Effector memory CD8-positive, alpha-beta T cell (primary cell): ENCODE results near the gene VWA2.

Source experiments
- ATAC-seq: fragments of 150-1000 bp; cut with Tn5 transposase; replicated peaks from 2 replicates; pipeline ENCODE4 v1.10.0; 2021; ENCODE audit warnings: mild to moderate bottlenecking, moderate library complexity
- DNase-seq, 3 experiments: peaks; one replicate each; pipeline ENCODE4 v3.0.0; 2021
- H3K27ac Mint-ChIP-seq, 2 donors: one replicate each; pipeline ENCODE4 v1.8.0; 2022; ENCODE audit warnings: mild to moderate bottlenecking in 2 of 2, mixed read lengths in 2 of 2, moderate library complexity in 2 of 2
- H3K27me3 Mint-ChIP-seq, 2 donors: one replicate each; pipeline ENCODE4 v1.8.0; 2022; ENCODE audit warnings: mixed read lengths in 2 of 2
- H3K36me3 Mint-ChIP-seq: one replicate; pipeline ENCODE4 v1.8.0; 2022; ENCODE audit warnings: mild to moderate bottlenecking, moderate library complexity, mixed read lengths; ENCODE audit not compliant: insufficient read depth
- H3K4me1 Mint-ChIP-seq, 2 donors: one replicate each; pipeline ENCODE4 v1.8.0; 2022; ENCODE audit warnings: low read depth in 2 of 2, mixed read lengths in 2 of 2
- H3K4me3 Mint-ChIP-seq, 2 donors: one replicate each; pipeline ENCODE4 v1.8.0; 2022; ENCODE audit warnings: mild to moderate bottlenecking in 2 of 2, mixed read lengths in 2 of 2, moderate library complexity in 2 of 2
- H3K9me3 Mint-ChIP-seq, 2 donors: one replicate each; pipeline ENCODE4 v1.8.0; 2022; ENCODE audit warnings: mixed read lengths in 2 of 2

VWA2 gene

GRCh38 chr10:114272696-114273095 lies 33.6 kb downstream of the VWA2 start:
- Mint-ChIP-seq H3K4me1 (no peaks in the 10 kb centered on the region), H3K27me3 (peaks cover 39 to 64% of the 10 kb centered on the region in 2 donors), H3K9me3 (no peaks in the 10 kb centered on the region), H3K27ac (no peak overlapping the region), H3K36me3 (peaks cover 2% of the 10 kb centered on the region), H3K4me3 (no peak overlapping the region)
- DNase-seq (no peak), ATAC-seq (no peak)

DNA sequence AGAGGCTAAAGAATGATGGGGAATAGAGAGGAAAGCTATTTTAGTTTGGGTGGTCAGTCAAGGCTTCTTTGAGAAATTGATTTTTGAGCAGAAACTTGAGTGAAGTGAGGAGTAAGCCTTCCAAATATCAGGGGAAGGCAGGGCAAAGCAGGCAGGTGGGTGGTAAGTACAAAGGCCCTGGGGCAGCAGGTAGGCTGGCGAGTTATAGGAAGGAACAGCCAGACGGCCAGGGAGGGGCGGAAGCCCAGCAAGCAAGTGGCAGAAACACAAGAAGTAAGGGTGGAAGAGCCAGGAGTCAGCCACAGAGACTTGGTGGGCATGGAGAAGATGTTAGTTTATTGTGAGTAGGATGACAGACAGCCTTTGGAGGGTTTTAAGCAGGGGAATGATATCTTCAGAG lies 34.9 kb downstream of the VWA2 start:
- H3K4me3 Mint-ChIP-seq = no peak overlapping the region
- no peaks in the 10 kb centered on the region for H3K9me3 Mint-ChIP-seq
- H3K4me1 Mint-ChIP-seq = no peaks in the 10 kb centered on the region
- no peak overlapping the region for H3K27ac Mint-ChIP-seq
- H3K27me3 Mint-ChIP-seq = peaks cover 48 to 76% of the 10 kb centered on the region in 2 donors
- DNase-seq = no peak
- no peak for ATAC-seq
- peaks cover 2% of the 10 kb centered on the region for H3K36me3 Mint-ChIP-seq

DNA sequence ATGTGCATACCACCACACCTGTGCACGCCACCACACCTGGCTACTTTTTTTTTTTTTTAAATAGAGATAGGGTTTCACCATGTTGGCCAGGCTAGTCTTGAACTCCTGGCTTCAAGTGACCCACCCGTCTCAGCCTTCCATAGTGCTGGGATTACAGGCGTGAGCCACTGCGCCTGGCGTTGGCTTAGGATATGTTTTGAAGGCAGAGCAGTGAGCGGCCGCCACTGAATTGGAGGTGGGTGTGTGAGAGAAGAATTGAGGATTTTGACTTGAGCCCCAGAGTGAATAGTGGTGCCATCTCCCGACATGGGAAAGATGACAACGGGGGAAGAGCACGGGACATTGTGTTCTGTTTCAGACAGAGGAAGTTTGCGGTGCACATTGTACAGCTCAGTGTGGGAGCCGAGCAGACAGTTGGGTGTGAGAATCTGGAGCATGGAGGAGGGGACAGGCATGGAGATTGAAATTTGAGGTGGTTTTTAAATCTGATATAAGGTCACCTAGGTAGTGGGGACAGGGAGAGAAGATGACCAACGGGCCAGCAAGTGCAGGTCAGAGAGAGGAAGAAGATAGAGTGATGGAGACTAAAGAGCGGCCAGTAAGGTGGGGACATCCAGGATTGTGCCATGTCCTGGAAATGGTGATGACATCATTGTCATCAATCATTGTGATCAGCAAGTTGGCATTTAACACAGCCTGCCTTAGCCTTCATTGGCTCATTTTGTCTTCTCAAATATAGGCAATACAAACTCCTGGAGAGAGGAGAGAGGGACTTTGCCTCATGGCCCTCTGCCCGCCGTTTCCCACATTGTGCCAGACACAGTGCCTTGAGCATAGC lies 35.8 kb downstream of the VWA2 start:
- no peaks in the 10 kb centered on the region for H3K9me3 Mint-ChIP-seq
- H3K4me1 Mint-ChIP-seq = no peaks in the 10 kb centered on the region
- H3K27ac Mint-ChIP-seq = no peak overlapping the region
- H3K4me3 Mint-ChIP-seq = no peak overlapping the region
- no peak for ATAC-seq
- H3K27me3 Mint-ChIP-seq = peaks cover 43 to 76% of the 10 kb centered on the region in 2 donors
- no peak for DNase-seq
- peaks cover 2% of the 10 kb centered on the region for H3K36me3 Mint-ChIP-seq

- Mint-ChIP-seq H3K27me3 (peaks cover 35 to 74% of the 10 kb centered on the region in 2 donors), H3K4me1 (no peaks in the 10 kb centered on the region), H3K4me3 (no peak overlapping the region), H3K27ac (no peak overlapping the region), H3K36me3 (peaks cover 2% of the 10 kb centered on the region), H3K9me3 (no peaks in the 10 kb centered on the region)
- ATAC-seq (no peak), DNase-seq (no peak)
Measured at GRCh38 chr10:114276066-114276465, 37.0 kb downstream of the VWA2 start.

DNA sequence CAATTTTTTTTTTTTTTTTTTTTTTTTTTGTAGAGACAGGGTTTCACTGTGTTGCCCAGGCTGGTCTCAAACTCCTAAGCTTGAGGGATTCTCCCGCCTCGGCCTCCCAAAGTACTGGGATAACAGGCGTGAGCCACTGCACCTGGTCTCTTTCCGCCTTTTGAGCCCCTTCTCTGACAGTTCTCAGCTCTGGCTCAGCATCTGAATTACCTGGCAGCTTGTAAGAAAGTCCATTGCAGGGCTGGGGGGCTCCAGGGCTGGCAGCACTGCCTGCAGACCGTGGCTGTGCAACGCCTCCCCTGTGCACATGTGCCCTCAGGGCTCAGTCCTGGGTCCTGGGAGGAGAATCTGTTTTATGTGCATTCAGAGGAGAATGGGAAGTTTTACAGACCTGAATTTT lies 37.6 kb downstream of the VWA2 start:
- DNase-seq (no peak), ATAC-seq (no peak)
- Mint-ChIP-seq H3K27me3 (peaks cover 30 to 70% of the 10 kb centered on the region in 2 donors), H3K4me1 (no peaks in the 10 kb centered on the region), H3K36me3 (peaks cover 2% of the 10 kb centered on the region), H3K4me3 (no peak overlapping the region), H3K9me3 (no peaks in the 10 kb centered on the region), H3K27ac (no peak overlapping the region)

DNA sequence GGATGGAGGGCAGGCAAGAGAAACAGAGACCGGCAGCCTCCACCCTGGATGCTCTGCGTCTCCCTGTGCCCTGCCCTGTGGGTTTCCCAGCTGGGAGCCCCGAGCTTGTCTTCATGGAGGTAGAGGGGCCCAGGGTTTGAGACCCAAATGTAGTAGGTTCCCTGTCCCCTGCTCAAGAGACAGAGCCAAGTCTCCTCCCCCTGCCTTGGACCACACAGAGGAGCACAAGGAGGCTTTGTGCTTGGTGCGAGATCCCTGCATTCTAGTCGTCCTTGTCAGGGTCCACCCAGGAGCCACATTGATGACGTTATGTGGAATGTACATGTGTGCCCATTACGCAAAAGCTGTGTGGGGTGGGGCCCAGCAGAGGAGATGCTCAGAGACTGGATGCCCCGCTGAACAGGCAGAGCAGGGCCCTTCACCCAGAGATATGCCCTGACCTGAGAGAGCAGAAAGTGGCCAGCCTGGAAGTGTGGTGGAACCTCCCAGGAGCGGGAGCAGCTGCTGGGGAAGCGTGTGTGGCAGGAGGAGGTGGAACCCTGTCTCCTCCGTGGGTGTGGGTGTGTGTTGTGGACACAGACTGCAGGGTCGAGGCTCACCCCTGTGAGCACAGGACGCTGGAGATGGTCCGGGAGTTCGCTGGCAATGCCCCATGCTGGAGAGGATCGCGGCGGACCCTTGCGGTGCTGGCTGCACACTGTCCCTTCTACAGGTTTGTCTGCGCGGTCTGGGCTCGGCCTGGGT lies 39.3 kb downstream of the VWA2 start:
- peaks cover 26 to 56% of the 10 kb centered on the region in 2 donors for H3K27me3 Mint-ChIP-seq
- no peak overlapping the region for H3K4me3 Mint-ChIP-seq
- H3K27ac Mint-ChIP-seq = no peak overlapping the region
- H3K9me3 Mint-ChIP-seq = no peaks in the 10 kb centered on the region
- DNase-seq = no peak
- peaks cover 2% of the 10 kb centered on the region for H3K36me3 Mint-ChIP-seq
- ATAC-seq = no peak
- no peaks in the 10 kb centered on the region for H3K4me1 Mint-ChIP-seq

- H3K4me1 Mint-ChIP-seq = no peaks in the 10 kb centered on the region
- no peak overlapping the region for H3K4me3 Mint-ChIP-seq
- ATAC-seq = no peak
- H3K27me3 Mint-ChIP-seq = peaks cover 27 to 51% of the 10 kb centered on the region in 2 donors
- DNase-seq = no peak
- no peak overlapping the region for H3K27ac Mint-ChIP-seq
- no peaks in the 10 kb centered on the region for H3K9me3 Mint-ChIP-seq
- peaks cover 2% of the 10 kb centered on the region for H3K36me3 Mint-ChIP-seq
Measured at GRCh38 chr10:114278884-114279191, 39.8 kb downstream of the VWA2 start.

GRCh38 chr10:114279289-114279688 lies 40.2 kb downstream of the VWA2 start:
- no peak for DNase-seq
- Mint-ChIP-seq H3K27ac (no peak overlapping the region), H3K4me1 (no peaks in the 10 kb centered on the region), H3K9me3 (no peaks in the 10 kb centered on the region), H3K4me3 (no peak overlapping the region), H3K36me3 (peaks cover 2% of the 10 kb centered on the region), H3K27me3 (peaks cover 27 to 47% of the 10 kb centered on the region in 2 donors)
- no peak for ATAC-seq

DNA sequence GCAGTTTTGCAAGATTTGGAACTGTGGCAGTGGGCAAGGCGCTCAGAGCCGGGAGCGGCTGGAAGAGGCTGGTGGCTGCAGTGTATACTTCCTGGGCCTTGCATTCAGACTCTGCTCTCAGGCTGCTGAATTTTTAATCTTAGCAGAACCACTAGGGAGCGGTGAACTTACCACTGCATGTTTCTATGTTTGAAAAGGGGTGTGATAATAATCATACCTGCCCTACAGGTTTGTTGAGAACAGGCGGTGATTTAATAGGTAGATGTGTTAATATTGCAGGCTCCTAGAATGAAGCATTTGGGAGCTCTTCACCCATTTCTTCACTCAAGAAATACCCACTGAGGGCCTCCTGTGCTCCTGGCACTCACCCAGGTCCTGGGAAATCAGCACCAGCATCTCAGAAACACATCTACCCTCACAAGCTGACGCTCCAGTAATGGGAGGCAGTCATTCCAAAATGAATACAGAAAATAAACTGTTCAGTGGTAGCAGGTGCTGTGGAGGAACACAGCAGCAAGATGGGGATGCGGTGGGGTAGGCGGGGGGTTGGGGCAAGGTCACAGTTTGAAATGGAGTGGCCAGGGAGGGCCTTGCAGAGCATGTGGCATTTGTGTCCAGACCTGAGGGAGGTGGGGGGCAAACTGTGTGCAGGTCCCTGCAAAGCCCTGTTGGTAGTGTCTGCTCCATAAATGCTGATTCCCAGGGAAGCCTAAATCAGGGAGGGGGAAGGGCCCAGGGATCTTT lies 41.0 kb downstream of the VWA2 start:
- Mint-ChIP-seq H3K9me3 (no peaks in the 10 kb centered on the region), H3K36me3 (peaks cover 2% of the 10 kb centered on the region), H3K4me3 (no peak overlapping the region), H3K27me3 (peaks cover 27 to 39% of the 10 kb centered on the region in 2 donors), H3K27ac (no peak overlapping the region), H3K4me1 (no peaks in the 10 kb centered on the region)
- ATAC-seq = no peak
- DNase-seq = no peak

- Mint-ChIP-seq H3K27ac (no peak overlapping the region), H3K9me3 (no peaks in the 10 kb centered on the region), H3K4me1 (no peaks in the 10 kb centered on the region), H3K27me3 (peaks cover 27 to 39% of the 10 kb centered on the region in 2 donors), H3K36me3 (peaks cover 2% of the 10 kb centered on the region), H3K4me3 (no peak overlapping the region)
- DNase-seq (no peak), ATAC-seq (no peak)
Measured at GRCh38 chr10:114281006-114281405, 42.0 kb downstream of the VWA2 start.

DNA sequence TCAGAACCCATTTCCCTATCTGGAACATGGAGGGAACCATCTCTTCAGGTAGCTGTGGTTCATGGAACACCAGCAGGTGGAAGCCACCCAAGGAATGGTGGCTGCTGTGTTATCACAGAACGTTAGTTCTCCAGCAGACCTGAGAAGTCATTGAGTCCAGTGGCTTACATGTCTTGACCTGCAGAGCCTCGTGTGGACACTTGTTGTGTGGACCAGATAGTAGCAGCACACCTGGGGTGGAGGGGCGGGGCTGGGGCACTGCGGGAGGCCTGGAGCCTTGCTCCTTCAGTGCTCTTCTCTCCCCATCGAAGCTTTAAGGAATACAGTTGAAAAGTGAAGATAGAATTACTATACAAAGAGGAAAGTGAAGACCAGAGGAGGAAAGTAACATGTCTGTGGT lies 42.4 kb downstream of the VWA2 start:
- no peak for DNase-seq
- Mint-ChIP-seq H3K36me3 (peaks cover 2% of the 10 kb centered on the region), H3K4me3 (no peak overlapping the region), H3K27me3 (peaks cover 27 to 39% of the 10 kb centered on the region in 2 donors), H3K4me1 (no peaks in the 10 kb centered on the region), H3K27ac (no peak overlapping the region), H3K9me3 (no peaks in the 10 kb centered on the region)
- no peak for ATAC-seq

GRCh38 chr10:114282526-114282925 lies 43.5 kb downstream of the VWA2 start:
- DNase-seq (no peak), ATAC-seq (no peak)
- no peak overlapping the region for H3K4me3 Mint-ChIP-seq
- H3K9me3 Mint-ChIP-seq = no peaks in the 10 kb centered on the region
- peaks cover 24 to 34% of the 10 kb centered on the region in 2 donors for H3K27me3 Mint-ChIP-seq
- no peaks in the 10 kb centered on the region for H3K4me1 Mint-ChIP-seq
- H3K27ac Mint-ChIP-seq = no peak overlapping the region
- no peaks in the 10 kb centered on the region for H3K36me3 Mint-ChIP-seq

GRCh38 chr10:114283091-114283490 lies 44.0 kb downstream of the VWA2 start:
- H3K9me3 Mint-ChIP-seq = no peaks in the 10 kb centered on the region
- no peak for DNase-seq
- H3K27ac Mint-ChIP-seq = no peak overlapping the region
- ATAC-seq = no peak
- no peaks in the 10 kb centered on the region for H3K4me1 Mint-ChIP-seq
- peaks cover 22 to 32% of the 10 kb centered on the region in 2 donors for H3K27me3 Mint-ChIP-seq
- no peaks in the 10 kb centered on the region for H3K36me3 Mint-ChIP-seq
- no peak overlapping the region for H3K4me3 Mint-ChIP-seq
